NT2/D1 (cell line): ENCODE results near the gene TEX29.

Experiments used
- DNase-seq: peaks from one replicate; pipeline ENCODE4 v3.0.0-alpha.2; 2011; ENCODE audit warnings: low read depth, low spot score
- H3K27me3 ChIP-seq: 2 replicates; pipeline ENCODE4 v1.6.0; 2011; ENCODE audit warnings: mild to moderate bottlenecking; ENCODE audit not compliant: insufficient read length, insufficient read depth
- H3K36me3 ChIP-seq: 2 replicates; pipeline ENCODE4 v1.6.1; 2011; ENCODE audit warnings: mild to moderate bottlenecking, low read length, mixed read lengths; ENCODE audit not compliant: insufficient read depth, insufficient read length
- H3K4me1 ChIP-seq: 2 replicates; pipeline ENCODE4 v1.5.1; 2011; ENCODE audit not compliant: insufficient read depth, insufficient read length
- H3K4me3 ChIP-seq: 2 replicates; pipeline ENCODE4 v1.5.1; 2011; ENCODE audit warnings: low read depth; ENCODE audit not compliant: insufficient read length
- H3K9ac ChIP-seq: 2 replicates; pipeline ENCODE4 v1.6.0; 2011; ENCODE audit warnings: low read depth; ENCODE audit not compliant: insufficient read length
- H3K9me3 ChIP-seq: 2 replicates; pipeline ENCODE4 v1.5.1; 2011; ENCODE audit warnings: mild to moderate bottlenecking, low read length; ENCODE audit not compliant: insufficient read depth
- SUZ12 ChIP-seq: IDR thresholded peaks from 2 replicates; pipeline ENCODE4 v1.6.1; 2011; ENCODE audit not compliant: insufficient read length, insufficient read depth; ENCODE audit errors: extremely low read depth
- YY1 ChIP-seq: IDR thresholded peaks from 2 replicates; pipeline ENCODE4 v1.6.1; 2011; ENCODE audit not compliant: insufficient read length, insufficient read depth
- ZNF274 ChIP-seq: IDR thresholded peaks from 2 replicates; pipeline ENCODE4 v1.6.1; 2011; ENCODE audit warnings: mild to moderate bottlenecking, low read depth, low read length

The TEX29 gene

GRCh38 chr13:111389621-111390521 lies 69.4 kb downstream of the TEX29 start:
- DNase-seq = no peak
- Histone ChIP-seq H3K9ac (no peak overlapping the region), H3K4me3 (no peak overlapping the region), H3K9me3 (no peaks in the 10 kb centered on the region), H3K27me3 (no peaks in the 10 kb centered on the region), H3K4me1 (no peaks in the 10 kb centered on the region), H3K36me3 (no peaks in the 10 kb centered on the region)
- TF ChIP-seq YY1 (no peak), SUZ12 (no peak), ZNF274 (no peak)

GRCh38 chr13:111390522-111391270 lies 70.3 kb downstream of the TEX29 start:
- TF ChIP-seq YY1 (no peak), SUZ12 (no peak), ZNF274 (no peak)
- no peak for DNase-seq
- Histone ChIP-seq H3K4me3 (no peak overlapping the region), H3K9ac (no peak overlapping the region), H3K4me1 (no peaks in the 10 kb centered on the region), H3K9me3 (no peaks in the 10 kb centered on the region; the same call in 1 of the 2 replicates), H3K36me3 (no peaks in the 10 kb centered on the region), H3K27me3 (no peaks in the 10 kb centered on the region)

GRCh38 chr13:111392486-111392885 lies 72.0 kb downstream of the TEX29 start:
- Histone ChIP-seq H3K9me3 (no peaks in the 10 kb centered on the region; the same call in 1 of the 2 replicates), H3K4me1 (no peaks in the 10 kb centered on the region), H3K36me3 (no peaks in the 10 kb centered on the region), H3K9ac (no peak overlapping the region), H3K4me3 (no peak overlapping the region), H3K27me3 (no peaks in the 10 kb centered on the region)
- DNase-seq = no peak
- TF ChIP-seq ZNF274 = no peak
- no peak for TF ChIP-seq YY1
- no peak for TF ChIP-seq SUZ12

GRCh38 chr13:111393221-111393790 lies 72.9 kb downstream of the TEX29 start:
- TF ChIP-seq ZNF274 (no peak), SUZ12 (no peak), YY1 (no peak)
- Histone ChIP-seq H3K9ac (no peak overlapping the region), H3K9me3 (no peaks in the 10 kb centered on the region; the same call in 1 of the 2 replicates), H3K36me3 (no peaks in the 10 kb centered on the region), H3K27me3 (no peaks in the 10 kb centered on the region), H3K4me3 (no peak overlapping the region), H3K4me1 (no peaks in the 10 kb centered on the region)
- DNase-seq = no peak
